ENCODE results near the gene PPP6C.

GRCh38 chr9:125218621-125219020 lies 29.0 kb upstream of the PPP6C start:
- TF ChIP-seq, protein P1, sequence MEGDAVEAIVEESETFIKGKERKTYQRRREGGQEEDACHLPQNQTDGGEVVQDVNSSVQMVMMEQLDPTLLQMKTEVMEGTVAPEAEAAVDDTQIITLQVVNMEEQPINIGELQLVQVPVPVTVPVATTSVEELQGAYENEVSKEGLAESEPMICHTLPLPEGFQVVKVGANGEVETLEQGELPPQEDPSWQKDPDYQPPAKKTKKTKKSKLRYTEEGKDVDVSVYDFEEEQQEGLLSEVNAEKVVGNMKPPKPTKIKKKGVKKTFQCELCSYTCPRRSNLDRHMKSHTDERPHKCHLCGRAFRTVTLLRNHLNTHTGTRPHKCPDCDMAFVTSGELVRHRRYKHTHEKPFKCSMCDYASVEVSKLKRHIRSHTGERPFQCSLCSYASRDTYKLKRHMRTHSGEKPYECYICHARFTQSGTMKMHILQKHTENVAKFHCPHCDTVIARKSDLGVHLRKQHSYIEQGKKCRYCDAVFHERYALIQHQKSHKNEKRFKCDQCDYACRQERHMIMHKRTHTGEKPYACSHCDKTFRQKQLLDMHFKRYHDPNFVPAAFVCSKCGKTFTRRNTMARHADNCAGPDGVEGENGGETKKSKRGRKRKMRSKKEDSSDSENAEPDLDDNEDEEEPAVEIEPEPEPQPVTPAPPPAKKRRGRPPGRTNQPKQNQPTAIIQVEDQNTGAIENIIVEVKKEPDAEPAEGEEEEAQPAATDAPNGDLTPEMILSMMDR (IDR thresholded peaks at IDR 0.05): no peak
- no peak for TF ChIP-seq POLR2A (IDR thresholded peaks at IDR 0.05)

Measured in esophagus squamous epithelium (tissue), 4 donors.